Medulla oblongata (tissue), 1 donor: ENCODE data around the gene NPTX2.

ENCODE experiments used
- DNase-seq: peaks from one replicate; pipeline ENCODE4 v3.0.0-alpha.2; 2015; ENCODE audit errors: extremely low spot score

The NPTX2 gene

GRCh38 chr7:98618786-98619185 lies 1.7 kb downstream of the NPTX2 start:
- DNase-seq = no peak

- no peak for DNase-seq
Measured at GRCh38 chr7:98619450-98620321, 2.6 kb downstream of the NPTX2 start.

GRCh38 chr7:98621573-98622482 lies 4.7 kb downstream of the NPTX2 start:
- DNase-seq = no peak

GRCh38 chr7:98622926-98623325 lies 5.8 kb downstream of the NPTX2 start:
- DNase-seq = no peak

GRCh38 chr7:98624846-98625420 lies 7.8 kb downstream of the NPTX2 start:
- no peak for DNase-seq

GRCh38 chr7:98626460-98627412 lies 9.7 kb downstream of the NPTX2 start:
- no peak for DNase-seq

- DNase-seq = no peak
Measured at GRCh38 chr7:98627413-98627790, 10.3 kb downstream of the NPTX2 start.

- DNase-seq = no peak
Measured at GRCh38 chr7:98628418-98628817, 11.3 kb downstream of the NPTX2 start.

- DNase-seq = no peak
Measured at GRCh38 chr7:98629001-98629431, 11.9 kb downstream of the NPTX2 start.

GRCh38 chr7:98630149-98630548 lies 13.1 kb downstream of the NPTX2 start:
- no peak for DNase-seq

- DNase-seq = no peak
Measured at GRCh38 chr7:98630770-98631169, 13.7 kb downstream of the NPTX2 start.

GRCh38 chr7:98638853-98639252 lies 21.8 kb downstream of the NPTX2 start:
- no peak for DNase-seq

- DNase-seq = no peak
Measured at GRCh38 chr7:98640375-98640774, 23.3 kb downstream of the NPTX2 start.

- DNase-seq = peak; percentile 48
Measured at GRCh38 chr7:98641646-98642500, 24.8 kb downstream of the NPTX2 start.

GRCh38 chr7:98643236-98643985 lies 26.3 kb downstream of the NPTX2 start:
- no peak for DNase-seq

GRCh38 chr7:98646465-98646864 lies 29.4 kb downstream of the NPTX2 start:
- DNase-seq = no peak

- no peak for DNase-seq
Measured at GRCh38 chr7:98647326-98647725, 30.2 kb downstream of the NPTX2 start.

- no peak for DNase-seq
Measured at GRCh38 chr7:98651760-98652159, 34.7 kb downstream of the NPTX2 start.

- DNase-seq = no peak
Measured at GRCh38 chr7:98653601-98654310, 36.7 kb downstream of the NPTX2 start.
